H9 (cell line): Measurements from ENCODE around the gene TGFBR1. TPM values are rescaled to one million over a fixed set of nuclear protein-coding genes. Genes with fewer than 3 reads are reported as not detected.

Source experiments
- DNase-seq: peaks from one replicate; pipeline ENCODE4 v3.0.0-alpha.2; 2017
- H2AFZ ChIP-seq: one replicate; pipeline ENCODE4 v1.6.1; 2013; ENCODE audit warnings: mild to moderate bottlenecking, low read length, control low read depth, moderate library complexity
- H2AK5ac ChIP-seq: 2 replicates; pipeline ENCODE4 v1.6.1; 2013; ENCODE audit warnings: low read length, control low read depth, mixed read lengths; ENCODE audit not compliant: insufficient read length
- H2BK120ac ChIP-seq: one replicate; pipeline ENCODE4 v1.6.1; 2013; ENCODE audit warnings: low read depth, mild to moderate bottlenecking, low read length, control low read depth, inconsistent platforms; ENCODE audit not compliant: poor library complexity, severe bottlenecking
- H2BK12ac ChIP-seq: 2 replicates; pipeline ENCODE4 v1.6.1; 2013; ENCODE audit warnings: low read length, control low read depth, mixed read lengths, low read depth; ENCODE audit not compliant: insufficient read length
- H2BK15ac ChIP-seq: 2 replicates; pipeline ENCODE4 v1.6.1; 2013; ENCODE audit warnings: low read depth, low read length, control low read depth
- H2BK20ac ChIP-seq: one replicate; pipeline ENCODE4 v1.6.1; 2013; ENCODE audit warnings: low read depth, mild to moderate bottlenecking, low read length, control low read depth, inconsistent platforms; ENCODE audit not compliant: poor library complexity, severe bottlenecking
- H2BK5ac ChIP-seq: 2 replicates; pipeline ENCODE4 v1.6.1; 2013; ENCODE audit warnings: low read length, control low read depth, mixed read lengths; ENCODE audit not compliant: insufficient read length
- H3K14ac ChIP-seq: 2 replicates; pipeline ENCODE4 v1.6.1; 2013; ENCODE audit warnings: low read length, control low read depth; ENCODE audit not compliant: insufficient read depth
- H3K18ac ChIP-seq: 2 replicates; pipeline ENCODE4 v1.6.1; 2013; ENCODE audit warnings: low read depth, mild to moderate bottlenecking, mixed read lengths, low read length, control low read depth; ENCODE audit not compliant: insufficient read length
- H3K23ac ChIP-seq: 2 replicates; pipeline ENCODE4 v1.6.1; 2013; ENCODE audit warnings: low read length, control low read depth, mixed read lengths, low read depth; ENCODE audit not compliant: insufficient read length
- H3K23me2 ChIP-seq: 2 replicates; pipeline ENCODE4 v1.6.1; 2013; ENCODE audit warnings: low read depth, mild to moderate bottlenecking, mixed read lengths, low read length, control low read depth; ENCODE audit not compliant: insufficient read length, poor library complexity, severe bottlenecking
- H3K27ac ChIP-seq: 2 replicates; pipeline ENCODE4 v1.5.1; 2013; ENCODE audit warnings: low read length, control low read depth, mixed read lengths, low read depth; ENCODE audit not compliant: insufficient read length
- H3K27me3 ChIP-seq: 2 replicates; pipeline ENCODE4 v1.6.1; 2013; ENCODE audit warnings: low read length, control low read depth, inconsistent platforms; ENCODE audit not compliant: insufficient read depth
- H3K4ac ChIP-seq: 2 replicates; pipeline ENCODE4 v1.6.1; 2013; ENCODE audit warnings: low read depth, mild to moderate bottlenecking, control low read depth, inconsistent platforms, low read length, moderate library complexity
- H3K4me1 ChIP-seq: 2 replicates; pipeline ENCODE4 v1.6.1; 2013; ENCODE audit warnings: low read length, control low read depth, inconsistent platforms; ENCODE audit not compliant: insufficient read depth
- H3K4me2 ChIP-seq: 2 replicates; pipeline ENCODE4 v1.6.1; 2013; ENCODE audit warnings: low read length, control low read depth, mixed read lengths; ENCODE audit not compliant: insufficient read length, insufficient read depth
- H3K56ac ChIP-seq: 2 replicates; pipeline ENCODE4 v1.6.1; 2013; ENCODE audit warnings: low read depth, mild to moderate bottlenecking, mixed read lengths, low read length, control low read depth; ENCODE audit not compliant: insufficient read length
- H3K79me1 ChIP-seq: 2 replicates; pipeline ENCODE4 v1.6.1; 2013; ENCODE audit warnings: low read depth, mild to moderate bottlenecking, moderate library complexity, low read length, control low read depth, inconsistent platforms; ENCODE audit not compliant: insufficient read depth, poor library complexity, severe bottlenecking
- H3K79me2 ChIP-seq: 2 replicates; pipeline ENCODE4 v1.6.1; 2013; ENCODE audit warnings: low read length, control low read depth, inconsistent platforms; ENCODE audit not compliant: insufficient read depth
- H3K9ac ChIP-seq: 2 replicates; pipeline ENCODE4 v1.6.1; 2013; ENCODE audit warnings: low read length, control low read depth, mixed read lengths; ENCODE audit not compliant: insufficient read length; ENCODE audit errors: extremely low read depth
- H3K9me3 ChIP-seq: one replicate; pipeline ENCODE4 v1.6.1; 2013; ENCODE audit warnings: low read depth, low read length, inconsistent platforms; ENCODE audit not compliant: control insufficient read depth
- H3T11ph ChIP-seq: one replicate; pipeline ENCODE4 v1.6.1; 2013; ENCODE audit warnings: mild to moderate bottlenecking, low read length, control low read depth, inconsistent platforms
- H4K20me1 ChIP-seq: one replicate; pipeline ENCODE4 v1.6.1; 2013; ENCODE audit not compliant: control insufficient read depth, insufficient read length, insufficient read depth
- H4K5ac ChIP-seq: 2 replicates; pipeline ENCODE4 v1.6.1; 2013; ENCODE audit warnings: low read depth, mild to moderate bottlenecking, mixed read lengths, low read length, control low read depth; ENCODE audit not compliant: insufficient read length
- H4K8ac ChIP-seq: replicated peaks from 2 replicates; pipeline ENCODE4 v1.6.1; 2013; ENCODE audit warnings: low read length, control low read depth, mixed read lengths, low read depth; ENCODE audit not compliant: insufficient read length
- H4K91ac ChIP-seq: 2 replicates; pipeline ENCODE4 v1.6.1; 2013; ENCODE audit warnings: low read depth, mild to moderate bottlenecking, moderate library complexity, mixed read lengths, low read length, control low read depth; ENCODE audit not compliant: insufficient read length
- H3K27ac Mint-ChIP-seq, 3 experiments: 2 replicates in 2 of 3; 3 replicates in 1 of 3; pipeline ENCODE4 v1.8.0; 2020 to 2021; ENCODE audit warnings: mixed read lengths in 3 of 3, mild to moderate bottlenecking in 1 of 3, moderate library complexity in 1 of 3
- H3K27me3 Mint-ChIP-seq: 2 replicates; pipeline ENCODE4 v1.8.0; 2021; ENCODE audit warnings: low read depth, mild to moderate bottlenecking, moderate library complexity, mixed read lengths
- H3K36me3 Mint-ChIP-seq, 3 experiments: 2 replicates in 2 of 3; 3 replicates in 1 of 3; pipeline ENCODE4 v1.8.0; 2020 to 2021; ENCODE audit warnings: low read depth in 3 of 3, mixed read lengths in 3 of 3; ENCODE audit not compliant: insufficient read depth in 1 of 3
- H3K4me1 Mint-ChIP-seq, 2 experiments: 2 replicates each; pipeline ENCODE4 v1.8.0; 2020; ENCODE audit warnings: mixed read lengths in 2 of 2
- H3K4me3 Mint-ChIP-seq, 2 experiments: 2 replicates in 1 of 2; 3 replicates in 1 of 2; pipeline ENCODE4 v1.8.0; 2020 to 2021; ENCODE audit warnings: mild to moderate bottlenecking in 2 of 2, mixed read lengths in 2 of 2, moderate library complexity in 1 of 2
- H3K9me3 Mint-ChIP-seq, 2 experiments: 2 replicates in 1 of 2; 3 replicates in 1 of 2; pipeline ENCODE4 v1.8.0; 2020; ENCODE audit warnings: mild to moderate bottlenecking in 2 of 2, mixed read lengths in 2 of 2, moderate library complexity in 1 of 2
- CTCF ChIP-seq: fragments of 200-600 bp; sonication (generic); conservative IDR thresholded peaks from 3 replicates; pipeline ENCODE4 v1.8.0; 2021; ENCODE audit warnings: antibody characterized with exemption, mild to moderate bottlenecking
- whole genome bisulfite sequencing: extraction: QIAGEN DNeasy Blood & Tissue Kit; methylation state at CpG from one replicate; pipeline ENCODE4 v1.1.7; 2013; ENCODE audit warnings: missing lambda C conversion rate, low lambda C conversion rate, mixed read lengths; ENCODE audit not compliant: insufficient read length; ENCODE audit errors: extremely low coverage; 5-methylcytosine and 5-hydroxymethylcytosine counted together
- total RNA-seq: library from RNA; stranded (reverse); gene quantifications from 2 replicates; pipeline ENCODE4 v1.2.1, GENCODE V29; 2021

TGFBR1 gene
- total RNA-seq, 1 experiment from 2014 or later: 59.3 TPM

- Mint-ChIP-seq H3K27me3 (peaks cover 3% of the 10 kb centered on the region), H3K4me3 (no peak overlapping the region), H3K9me3 (no peaks in the 10 kb centered on the region; a peak in 1 of 5 replicates), H3K36me3 (no peaks in the 10 kb centered on the region), H3K4me1 (peaks cover 28 to 32% of the 10 kb centered on the region in 2 experiments), H3K27ac (no peak overlapping the region)
- H3K4me2 ChIP-seq: no peak overlapping the region
- H3K23me2 ChIP-seq: no peaks in the 10 kb centered on the region
- no peak overlapping the region for H4K91ac ChIP-seq
- WGBS: no CpG with 5 or more reads among the region's 9 CpGs
- H3T11ph ChIP-seq: no peak overlapping the region
- no peak overlapping the region for H2BK15ac ChIP-seq
- H3K79me1 ChIP-seq: no peaks in the 10 kb centered on the region
- no peaks in the 10 kb centered on the region for H3K9me3 ChIP-seq
- H4K5ac ChIP-seq: no peak overlapping the region
- no peak overlapping the region for H2BK120ac ChIP-seq
- H3K56ac ChIP-seq: no peak overlapping the region
- no peak overlapping the region for H3K27ac ChIP-seq
- H2AFZ ChIP-seq: no peak overlapping the region
- H3K4me1 ChIP-seq: no peaks in the 10 kb centered on the region; the same call in none of the 2 replicates
- H4K20me1 ChIP-seq: no peaks in the 10 kb centered on the region
- H3K23ac ChIP-seq: no peak overlapping the region
- no peak overlapping the region for H4K8ac ChIP-seq
- no peak overlapping the region for H3K14ac ChIP-seq
- no peak overlapping the region for H2BK5ac ChIP-seq
- no peak overlapping the region for H2AK5ac ChIP-seq
- H3K79me2 ChIP-seq: no peaks in the 10 kb centered on the region
- no peak overlapping the region for H2BK20ac ChIP-seq
- no peak for TF ChIP-seq CTCF
- no peaks in the 10 kb centered on the region for H3K27me3 ChIP-seq
- DNase-seq: no peak
- no peak overlapping the region for H2BK12ac ChIP-seq
- no peak overlapping the region for H3K9ac ChIP-seq
- no peak overlapping the region for H3K18ac ChIP-seq
- H3K4ac ChIP-seq: no peak overlapping the region
Measured at GRCh38 chr9:99180662-99181061, 75.7 kb downstream of the TGFBR1 start.
